ENCODE measurements around the gene SOX5. TPM values are rescaled to one million over a fixed set of nuclear protein-coding genes. Genes with fewer than 3 reads are reported as not detected.

SOX5 gene
- total RNA-seq, 1 donor from 2014 or later: 0.17 TPM

DNA sequence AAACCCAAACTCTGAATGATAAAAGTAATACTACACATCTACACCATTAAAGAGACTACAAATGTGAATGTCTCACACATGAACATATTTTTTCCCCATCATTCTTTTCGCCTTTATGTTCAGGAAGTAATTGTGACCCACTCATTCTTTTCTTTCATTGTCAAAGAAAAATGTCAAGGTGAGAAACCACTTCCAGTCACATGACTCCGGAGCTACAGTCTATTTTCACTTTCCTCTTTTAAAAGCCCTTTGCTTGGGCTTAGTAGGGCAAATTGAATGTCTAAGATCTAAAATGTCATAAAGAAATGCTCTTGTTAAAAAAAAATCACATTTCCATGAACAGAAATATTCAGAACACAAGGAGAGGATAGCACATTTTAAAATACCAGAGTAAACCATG is 461.3 kb downstream of the SOX5 start:
- DNase-seq (ENCODE audit: low read depth): no peak
- TF ChIP-seq CTCF (conservative IDR thresholded peaks at IDR 0.05; ENCODE audit: low read depth, low read length): no peak
- no peak overlapping the region for H3K4me3 ChIP-seq (ENCODE audit: low read depth, low read length)

DNA sequence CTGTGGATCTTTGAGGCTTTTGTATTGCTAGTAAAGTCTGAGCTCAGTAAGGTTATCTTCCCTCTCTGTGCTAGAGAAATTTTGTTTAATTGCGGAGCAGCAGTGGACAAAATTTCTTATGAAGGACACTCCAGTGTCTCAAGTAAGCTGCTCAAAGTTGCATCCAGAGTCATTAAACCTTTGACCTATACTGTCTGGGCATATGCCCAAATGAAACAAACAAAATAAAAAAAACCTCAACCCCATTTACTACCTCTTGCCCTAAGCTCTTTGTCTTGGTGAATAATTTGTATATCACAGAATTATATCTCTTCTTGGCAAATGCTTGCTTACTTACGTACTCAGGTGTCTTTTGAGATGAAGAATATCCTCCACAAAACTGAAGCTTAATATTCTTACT is 465.2 kb downstream of the SOX5 start:
- no peak overlapping the region for H3K4me3 ChIP-seq (ENCODE audit: low read depth, low read length)
- no peak for TF ChIP-seq CTCF (conservative IDR thresholded peaks at IDR 0.05; ENCODE audit: low read depth, low read length)
- no peak for DNase-seq (ENCODE audit: low read depth)

- no peak for TF ChIP-seq CTCF (conservative IDR thresholded peaks at IDR 0.05; ENCODE audit: low read depth, low read length)
Measured at GRCh38 chr12:23482571-23482970, 466.9 kb downstream of the SOX5 start.

More at GRCh38 chr12:23482571-23482970, 466.9 kb downstream of the SOX5 start:
- no peak overlapping the region for H3K4me3 ChIP-seq (ENCODE audit: low read depth, low read length)
- no peak for DNase-seq (ENCODE audit: low read depth)
